ENCODE data around the gene MAP1LC3B. TPM values are rescaled to one million over a fixed set of nuclear protein-coding genes. Genes with fewer than 3 reads are reported as not detected.

Gene MAP1LC3B
- total RNA-seq, 1 donor from 2014 or later: 141 TPM

- DNase-seq (ENCODE audit: extremely low spot score, unreplicated experiment): no peak
Measured at GRCh38 chr16:87437327-87437726, 45.2 kb downstream of the MAP1LC3B start.

GRCh38 chr16:87437911-87438610, 45.9 kb downstream of the MAP1LC3B start:
- no peaks in the 10 kb centered on the region for H3K9me3 Mint-ChIP-seq (ENCODE audit: unreplicated experiment)
- H3K27ac Mint-ChIP-seq (ENCODE audit: unreplicated experiment): no peak overlapping the region
- no peaks in the 10 kb centered on the region for H3K27me3 Mint-ChIP-seq (ENCODE audit: unreplicated experiment)
- H3K4me3 Mint-ChIP-seq (ENCODE audit: unreplicated experiment): no peak overlapping the region
- H3K36me3 Mint-ChIP-seq (ENCODE audit: unreplicated experiment): peaks cover 15% of the 10 kb centered on the region
- no peak for DNase-seq (ENCODE audit: extremely low spot score, unreplicated experiment)
- H3K4me1 Mint-ChIP-seq (ENCODE audit: unreplicated experiment): peaks cover 39% of the 10 kb centered on the region
- no peak for TF ChIP-seq CTCF (IDR thresholded peaks at IDR 0.05)

More at GRCh38 chr16:87437327-87437726, 45.2 kb downstream of the MAP1LC3B start:
- Mint-ChIP-seq H3K36me3 (ENCODE audit: unreplicated experiment) (peaks cover 9% of the 10 kb centered on the region), H3K4me3 (ENCODE audit: unreplicated experiment) (no peak overlapping the region), H3K9me3 (ENCODE audit: unreplicated experiment) (no peaks in the 10 kb centered on the region), H3K27me3 (ENCODE audit: unreplicated experiment) (no peaks in the 10 kb centered on the region), H3K27ac (ENCODE audit: unreplicated experiment) (no peak overlapping the region), H3K4me1 (ENCODE audit: unreplicated experiment) (peaks cover 35% of the 10 kb centered on the region)
- TF ChIP-seq CTCF (IDR thresholded peaks at IDR 0.05): no peak

GRCh38 chr16:87438611-87438985, 46.5 kb downstream of the MAP1LC3B start:
- no peak for DNase-seq (ENCODE audit: extremely low spot score, unreplicated experiment)
- Mint-ChIP-seq H3K4me1 (ENCODE audit: unreplicated experiment) (peaks cover 37% of the 10 kb centered on the region), H3K27me3 (ENCODE audit: unreplicated experiment) (no peaks in the 10 kb centered on the region), H3K27ac (ENCODE audit: unreplicated experiment) (no peak overlapping the region), H3K4me3 (ENCODE audit: unreplicated experiment) (no peak overlapping the region), H3K36me3 (ENCODE audit: unreplicated experiment) (peaks cover 18% of the 10 kb centered on the region), H3K9me3 (ENCODE audit: unreplicated experiment) (no peaks in the 10 kb centered on the region)
- TF ChIP-seq CTCF (IDR thresholded peaks at IDR 0.05): no peak

- H3K4me1 Mint-ChIP-seq (ENCODE audit: unreplicated experiment): peaks cover 36% of the 10 kb centered on the region
- H3K36me3 Mint-ChIP-seq (ENCODE audit: unreplicated experiment): peaks cover 27% of the 10 kb centered on the region
- no peak overlapping the region for H3K4me3 Mint-ChIP-seq (ENCODE audit: unreplicated experiment)
- DNase-seq (ENCODE audit: extremely low spot score, unreplicated experiment): no peak
- H3K9me3 Mint-ChIP-seq (ENCODE audit: unreplicated experiment): peaks cover 5% of the 10 kb centered on the region
- H3K27me3 Mint-ChIP-seq (ENCODE audit: unreplicated experiment): no peaks in the 10 kb centered on the region
- no peak for TF ChIP-seq CTCF (IDR thresholded peaks at IDR 0.05)
- no peak overlapping the region for H3K27ac Mint-ChIP-seq (ENCODE audit: unreplicated experiment)
Measured at GRCh38 chr16:87439926-87440325, 47.8 kb downstream of the MAP1LC3B start.

GRCh38 chr16:87441886-87442580, 49.9 kb downstream of the MAP1LC3B start:
- Mint-ChIP-seq H3K36me3 (ENCODE audit: unreplicated experiment) (peaks cover 40% of the 10 kb centered on the region), H3K27me3 (ENCODE audit: unreplicated experiment) (no peaks in the 10 kb centered on the region), H3K9me3 (ENCODE audit: unreplicated experiment) (peaks cover 5% of the 10 kb centered on the region)

More at GRCh38 chr16:87441886-87442580, 49.9 kb downstream of the MAP1LC3B start:
- no peak for TF ChIP-seq CTCF (IDR thresholded peaks at IDR 0.05)
- no peak overlapping the region for H3K4me3 Mint-ChIP-seq (ENCODE audit: unreplicated experiment)
- no peak for DNase-seq (ENCODE audit: extremely low spot score, unreplicated experiment)
- H3K4me1 Mint-ChIP-seq (ENCODE audit: unreplicated experiment): peaks cover 17% of the 10 kb centered on the region
- no peak overlapping the region for H3K27ac Mint-ChIP-seq (ENCODE audit: unreplicated experiment)
